Heart left ventricle (tissue), 13 donors: ENCODE results near the gene BEST1.

Experiments
- POLR2A ChIP-seq, 2 donors: fragments of 450-650 bp; IDR thresholded peaks; one replicate each; pipeline ENCODE4 v1.6.1; 2017; ENCODE audit warnings: antibody characterized with exemption in 2 of 2, mild to moderate bottlenecking in 2 of 2, moderate library complexity in 2 of 2
- TF ChIP-seq, protein P1 (sequence below), 12 donors: fragments of 200-600 bp; sonication (generic) in 4 of 12; IDR thresholded peaks; one replicate each; pipeline versions ENCODE4 v1.5.0 to v1.8.0; 2018 to 2022; ENCODE audit warnings: antibody characterized with exemption in 12 of 12, mild to moderate bottlenecking in 5 of 12
- donor health status: ischemic (EF 13 %, LVEDD 7.1; RV severe dilation, severe dysfunction).
- donor health status: DM: no; HTN: yes; CAD: no.
- donor health status: DM: no; HTN: no; CAD: no.
- donor health status: ischemic (EF 25% LVEDD 6.9; RV normal size, moderate dysfunction).
- donor health status: ischemic (EF 25% LVEDD 5.7; RV mildly dilated, moderate dysfunction).
- donor health status: ischemic (EF 35%, LVEDD 5.7; RV mildly dilated, moderate dysfunction).
- donor health status: nonischemic (EF 11% LVEDD 7.7; RV severe dilation, severe dysfunction).
- donor health status: DM: yes; HTN: yes; CAD: no.
- donor health status: PGD.
- donor health status: ischemic (EF 29% LVEDD 5.4; RV normal size, mild dysfunction).
- donor health status: nonischemic (EF 23%, LVEDD 6.1; RV moderate dilation, normal function).

DNA sequence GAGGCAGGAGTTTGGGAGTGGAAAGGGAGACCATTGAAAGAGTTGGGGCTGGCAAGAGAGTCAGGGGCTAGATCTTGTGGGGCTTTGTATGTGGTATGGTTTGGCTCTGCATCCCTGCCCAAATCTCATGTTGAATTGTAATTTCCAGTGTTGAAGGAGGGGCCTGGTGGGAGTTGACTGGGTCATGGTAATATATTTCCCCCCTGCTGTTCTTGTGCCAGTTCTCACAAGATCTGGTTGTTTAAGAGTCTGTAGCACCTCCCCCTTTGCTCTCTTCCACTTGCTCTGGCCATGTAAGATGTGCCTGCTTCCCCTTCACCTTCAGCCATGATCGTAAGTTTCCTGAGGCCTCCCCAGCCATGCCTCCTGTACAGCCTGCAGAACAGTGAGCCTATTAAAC is 22.6 kb upstream of the BEST1 start:
- no peak for TF ChIP-seq POLR2A (IDR thresholded peaks at IDR 0.05)
- TF ChIP-seq, protein P1, sequence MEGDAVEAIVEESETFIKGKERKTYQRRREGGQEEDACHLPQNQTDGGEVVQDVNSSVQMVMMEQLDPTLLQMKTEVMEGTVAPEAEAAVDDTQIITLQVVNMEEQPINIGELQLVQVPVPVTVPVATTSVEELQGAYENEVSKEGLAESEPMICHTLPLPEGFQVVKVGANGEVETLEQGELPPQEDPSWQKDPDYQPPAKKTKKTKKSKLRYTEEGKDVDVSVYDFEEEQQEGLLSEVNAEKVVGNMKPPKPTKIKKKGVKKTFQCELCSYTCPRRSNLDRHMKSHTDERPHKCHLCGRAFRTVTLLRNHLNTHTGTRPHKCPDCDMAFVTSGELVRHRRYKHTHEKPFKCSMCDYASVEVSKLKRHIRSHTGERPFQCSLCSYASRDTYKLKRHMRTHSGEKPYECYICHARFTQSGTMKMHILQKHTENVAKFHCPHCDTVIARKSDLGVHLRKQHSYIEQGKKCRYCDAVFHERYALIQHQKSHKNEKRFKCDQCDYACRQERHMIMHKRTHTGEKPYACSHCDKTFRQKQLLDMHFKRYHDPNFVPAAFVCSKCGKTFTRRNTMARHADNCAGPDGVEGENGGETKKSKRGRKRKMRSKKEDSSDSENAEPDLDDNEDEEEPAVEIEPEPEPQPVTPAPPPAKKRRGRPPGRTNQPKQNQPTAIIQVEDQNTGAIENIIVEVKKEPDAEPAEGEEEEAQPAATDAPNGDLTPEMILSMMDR (IDR thresholded peaks at IDR 0.05): no peak
